Naive B cell (primary cell): ENCODE results near the gene POLA1. TPM values are rescaled to one million over a fixed set of nuclear protein-coding genes. Genes with fewer than 3 reads are reported as not detected.
"Not testable (repeated sequence)": the region's sequence is repeated elsewhere in the genome, so short reads cannot be mapped to it uniquely, and the experiment has no call there.

Experiments
- ATAC-seq, 2 donors: fragments of 150-1000 bp; cut with Tn5 transposase; 2 replicates each; pipeline ENCODE4 v1.10.0; 2021; ENCODE audit warnings: low read depth in 2 of 2, mild to moderate bottlenecking in 2 of 2, moderate library complexity in 2 of 2
- DNase-seq: peaks from one replicate; pipeline ENCODE4 v3.0.0; 2022
- H3K27ac Mint-ChIP-seq, 6 donors: one replicate each; pipeline ENCODE4 v1.8.0; 2020 to 2022; ENCODE audit warnings: mild to moderate bottlenecking in 6 of 6, mixed read lengths in 6 of 6, moderate library complexity in 5 of 6, inconsistent platforms in 2 of 6
- H3K27me3 Mint-ChIP-seq, 3 donors: one replicate each; pipeline ENCODE4 v1.8.0; 2021 to 2022; ENCODE audit warnings: mixed read lengths in 3 of 3, mild to moderate bottlenecking in 1 of 3
- H3K36me3 Mint-ChIP-seq, 2 donors: one replicate each; pipeline ENCODE4 v1.8.0; 2020 to 2022; ENCODE audit warnings: mixed read lengths in 2 of 2, inconsistent platforms in 1 of 2, mild to moderate bottlenecking in 1 of 2
- H3K4me1 Mint-ChIP-seq, 3 donors: one replicate each; pipeline ENCODE4 v1.8.0; 2020 to 2022; ENCODE audit warnings: mixed read lengths in 3 of 3, inconsistent platforms in 1 of 3, mild to moderate bottlenecking in 1 of 3, moderate library complexity in 1 of 3
- H3K4me3 Mint-ChIP-seq, 8 donors: one replicate each; pipeline ENCODE4 v1.8.0; 2020 to 2022; ENCODE audit warnings: mild to moderate bottlenecking in 8 of 8, mixed read lengths in 8 of 8, moderate library complexity in 8 of 8, inconsistent platforms in 2 of 8
- H3K9me3 Mint-ChIP-seq, 7 donors: one replicate each; pipeline ENCODE4 v1.8.0; 2020 to 2022; ENCODE audit warnings: mixed read lengths in 7 of 7, mild to moderate bottlenecking in 5 of 7, inconsistent platforms in 2 of 7, moderate library complexity in 1 of 7
- polyA plus RNA-seq, 6 donors: library from polyadenylated mRNA; unstranded; fragments of 300-500 nt; fragmentation: Illumina TruSeq; gene quantifications; one replicate each; pipeline ENCODE4 v1.2.3, GENCODE V29; 2021; ENCODE audit warnings: low read depth in 6 of 6

Gene POLA1
- polyA plus RNA-seq, 6 donors from 2014 or later = 5.3 to 6.5 (median 6.1) TPM; not detected in 1

- DNase-seq (no peak), ATAC-seq (no peak)
- Mint-ChIP-seq H3K27me3 (no peaks in the 10 kb centered on the region), H3K9me3 (peaks cover 0 to 3% (median 0%) of the 10 kb centered on the region in 7 donors), H3K36me3 (peaks cover 0 to 12% of the 10 kb centered on the region in 2 donors), H3K27ac (no peak overlapping the region), H3K4me3 (no peak overlapping the region), H3K4me1 (no peaks in the 10 kb centered on the region)
Observed at GRCh38 chrX:24789047-24789446, 95.3 kb downstream of the POLA1 start.

- peaks cover 0 to 3% (median 0%) of the 10 kb centered on the region in 7 donors for H3K9me3 Mint-ChIP-seq
- H3K36me3 Mint-ChIP-seq = peaks cover 0 to 15% of the 10 kb centered on the region in 2 donors
- H3K4me1 Mint-ChIP-seq = no peaks in the 10 kb centered on the region
- ATAC-seq = no peak
- peak overlapping the region in 1 of 6 donors; percentile 60 for H3K27ac Mint-ChIP-seq
- H3K27me3 Mint-ChIP-seq = no peaks in the 10 kb centered on the region
- DNase-seq = no peak
- H3K4me3 Mint-ChIP-seq = no peak overlapping the region
Observed at GRCh38 chrX:24790166-24790565, 96.4 kb downstream of the POLA1 start.

GRCh38 chrX:24796204-24796603, 102.5 kb downstream of the POLA1 start:
- H3K4me3 Mint-ChIP-seq = no peak overlapping the region

GRCh38 chrX:24799078-24799477, 105.4 kb downstream of the POLA1 start:
- ATAC-seq = no peak
- H3K9me3 Mint-ChIP-seq = no peaks in the 10 kb centered on the region
- peaks cover 7 to 8% of the 10 kb centered on the region in 2 donors for H3K36me3 Mint-ChIP-seq
- no peaks in the 10 kb centered on the region for H3K4me1 Mint-ChIP-seq
- no peak for DNase-seq
- H3K27me3 Mint-ChIP-seq = no peaks in the 10 kb centered on the region
- H3K4me3 Mint-ChIP-seq = no peak overlapping the region
- no peak overlapping the region for H3K27ac Mint-ChIP-seq

More at GRCh38 chrX:24796204-24796603, 102.5 kb downstream of the POLA1 start:
- H3K9me3 Mint-ChIP-seq = no peaks in the 10 kb centered on the region
- peaks cover 7% of the 10 kb centered on the region in 2 donors for H3K36me3 Mint-ChIP-seq
- no peaks in the 10 kb centered on the region for H3K4me1 Mint-ChIP-seq
- H3K27ac Mint-ChIP-seq = no peak overlapping the region
- no peak for DNase-seq
- H3K27me3 Mint-ChIP-seq = no peaks in the 10 kb centered on the region
- no peak for ATAC-seq

- H3K4me3 Mint-ChIP-seq = no peak overlapping the region
- no peak overlapping the region for H3K27ac Mint-ChIP-seq
- H3K27me3 Mint-ChIP-seq = no peaks in the 10 kb centered on the region
- H3K36me3 Mint-ChIP-seq = peaks cover 5 to 7% of the 10 kb centered on the region in 2 donors
- no peaks in the 10 kb centered on the region for H3K4me1 Mint-ChIP-seq
- ATAC-seq (no peak), DNase-seq (no peak)
- no peaks in the 10 kb centered on the region for H3K9me3 Mint-ChIP-seq
Observed at GRCh38 chrX:24799565-24799964, 105.8 kb downstream of the POLA1 start.

- Mint-ChIP-seq H3K4me3 (no peak overlapping the region), H3K9me3 (no peaks in the 10 kb centered on the region), H3K36me3 (peaks cover 0 to 5% of the 10 kb centered on the region in 2 donors), H3K27me3 (no peaks in the 10 kb centered on the region), H3K27ac (no peak overlapping the region), H3K4me1 (no peaks in the 10 kb centered on the region)
- DNase-seq (no peak), ATAC-seq (no peak)
Observed at GRCh38 chrX:24805201-24805600, 111.5 kb downstream of the POLA1 start.

- H3K4me3 Mint-ChIP-seq, H3K4me1 Mint-ChIP-seq, ATAC-seq, H3K27me3 Mint-ChIP-seq, DNase-seq, H3K27ac Mint-ChIP-seq: not testable (repeated sequence)
- Mint-ChIP-seq H3K9me3 (peaks cover 0 to 13% (median 7%) of the 10 kb centered on the region in 7 donors), H3K36me3 (peaks cover 8 to 10% of the 10 kb centered on the region in 2 donors)
Observed at GRCh38 chrX:24819807-24820206, 126.1 kb downstream of the POLA1 start.

- no peak for DNase-seq
- Mint-ChIP-seq H3K9me3 (no peaks in the 10 kb centered on the region), H3K4me3 (no peak overlapping the region), H3K4me1 (no peaks in the 10 kb centered on the region), H3K27me3 (no peaks in the 10 kb centered on the region), H3K36me3 (no peaks in the 10 kb centered on the region), H3K27ac (no peak overlapping the region)
- ATAC-seq = no peak
Observed at GRCh38 chrX:24828147-24828546, 134.4 kb downstream of the POLA1 start.

GRCh38 chrX:24828600-24828999, 134.9 kb downstream of the POLA1 start:
- H3K27ac Mint-ChIP-seq = no peak overlapping the region
- H3K4me3 Mint-ChIP-seq = no peak overlapping the region
- H3K4me1 Mint-ChIP-seq = no peaks in the 10 kb centered on the region
- no peaks in the 10 kb centered on the region for H3K9me3 Mint-ChIP-seq
- ATAC-seq = no peak
- no peaks in the 10 kb centered on the region for H3K36me3 Mint-ChIP-seq
- DNase-seq = no peak
- no peaks in the 10 kb centered on the region for H3K27me3 Mint-ChIP-seq

- Mint-ChIP-seq H3K4me3 (no peak overlapping the region), H3K36me3 (no peaks in the 10 kb centered on the region), H3K9me3 (no peaks in the 10 kb centered on the region), H3K27me3 (no peaks in the 10 kb centered on the region), H3K4me1 (no peaks in the 10 kb centered on the region), H3K27ac (no peak overlapping the region)
- no peak for ATAC-seq
- no peak for DNase-seq
Observed at GRCh38 chrX:24833695-24834094, 140.0 kb downstream of the POLA1 start.

- Mint-ChIP-seq H3K27me3 (no peaks in the 10 kb centered on the region), H3K36me3 (no peaks in the 10 kb centered on the region), H3K27ac (no peak overlapping the region)
Observed at GRCh38 chrX:24837966-24838365, 144.2 kb downstream of the POLA1 start.

GRCh38 chrX:24838629-24839028, 144.9 kb downstream of the POLA1 start:
- ATAC-seq = no peak
- no peak for DNase-seq
- Mint-ChIP-seq H3K9me3 (no peaks in the 10 kb centered on the region), H3K27me3 (no peaks in the 10 kb centered on the region), H3K4me1 (no peaks in the 10 kb centered on the region), H3K27ac (no peak overlapping the region), H3K36me3 (no peaks in the 10 kb centered on the region), H3K4me3 (no peak overlapping the region)

More at GRCh38 chrX:24837966-24838365, 144.2 kb downstream of the POLA1 start:
- ATAC-seq (no peak), DNase-seq (no peak)
- H3K4me3 Mint-ChIP-seq = no peak overlapping the region
- no peaks in the 10 kb centered on the region for H3K9me3 Mint-ChIP-seq
- H3K4me1 Mint-ChIP-seq = no peaks in the 10 kb centered on the region

GRCh38 chrX:24839331-24839730, 145.6 kb downstream of the POLA1 start:
- DNase-seq (no peak), ATAC-seq (no peak)
- H3K27ac Mint-ChIP-seq = peak overlapping the region in 1 of 6 donors; percentile 78
- H3K36me3 Mint-ChIP-seq = no peaks in the 10 kb centered on the region
- no peaks in the 10 kb centered on the region for H3K9me3 Mint-ChIP-seq
- H3K4me1 Mint-ChIP-seq = no peaks in the 10 kb centered on the region
- peak overlapping the region in 2 of 8 donors; percentile 35 to 50 for H3K4me3 Mint-ChIP-seq
- H3K27me3 Mint-ChIP-seq = no peaks in the 10 kb centered on the region

- ATAC-seq (no peak), DNase-seq (no peak)
- no peak overlapping the region for H3K4me3 Mint-ChIP-seq
- H3K9me3 Mint-ChIP-seq = no peaks in the 10 kb centered on the region
- no peaks in the 10 kb centered on the region for H3K27me3 Mint-ChIP-seq
- no peak overlapping the region for H3K27ac Mint-ChIP-seq
- no peaks in the 10 kb centered on the region for H3K36me3 Mint-ChIP-seq
- H3K4me1 Mint-ChIP-seq = no peaks in the 10 kb centered on the region
Observed at GRCh38 chrX:24842486-24842885, 148.8 kb downstream of the POLA1 start.

GRCh38 chrX:24846550-24847150, 152.9 kb downstream of the POLA1 start:
- Mint-ChIP-seq H3K27ac (no peak overlapping the region), H3K4me1 (no peaks in the 10 kb centered on the region), H3K36me3 (no peaks in the 10 kb centered on the region)

More at GRCh38 chrX:24846550-24847150, 152.9 kb downstream of the POLA1 start:
- peaks cover 0 to 5% (median 0%) of the 10 kb centered on the region in 7 donors for H3K9me3 Mint-ChIP-seq
- DNase-seq (no peak), ATAC-seq (no peak)
- H3K4me3 Mint-ChIP-seq = no peak overlapping the region
- H3K27me3 Mint-ChIP-seq = no peaks in the 10 kb centered on the region
